Adrenal gland (tissue), 19 donors: ENCODE results near the gene SCAP. TPM values are rescaled to one million over a fixed set of nuclear protein-coding genes. Genes with fewer than 3 reads are reported as not detected.

ENCODE experiments used
- DNase-seq, 7 donors: peaks; one replicate each; pipeline ENCODE4 v3.0.0-alpha.2; 2019 to 2020
- H3K27ac ChIP-seq, 5 donors: fragments of 200-600 bp; sonication (generic) in 4 of 5; 1 replicate in 3 of 5; 2 replicates in 2 of 5; pipeline versions ENCODE4 v1.5.1 to v1.8.0; 2016 to 2020; ENCODE audit warnings: mild to moderate bottlenecking in 1 of 5
- H3K27me3 ChIP-seq: fragments of 200-600 bp; 2 replicates; pipeline ENCODE4 v1.8.0; 2021
- H3K36me3 ChIP-seq, 2 donors: fragments of 200-600 bp; replicated peaks in 1 of 2; 1 replicate in 1 of 2; 2 replicates in 1 of 2; pipeline versions ENCODE4 v1.5.1 to v1.8.0; 2018 to 2022
- H3K4me1 ChIP-seq, 2 donors: fragments of 200-600 bp; replicated peaks in 1 of 2; 1 replicate in 1 of 2; 2 replicates in 1 of 2; pipeline versions ENCODE4 v1.5.1 to v1.8.0; 2018 to 2021
- H3K4me3 ChIP-seq, 4 donors: fragments of 200-600 bp; sonication (generic) in 3 of 4; one replicate each; pipeline ENCODE4 v1.5.1; 2016 to 2018
- H3K9me3 ChIP-seq, 3 donors: fragments of 200-600 bp; sonication (generic) in 1 of 3; replicated peaks in 1 of 3; 1 replicate in 2 of 3; 2 replicates in 1 of 3; pipeline versions ENCODE4 v1.5.1 to v1.8.0; 2016 to 2021
- CTCF ChIP-seq, 6 experiments: fragments of 450-650 bp in 4 of 6; fragments of 200-600 bp in 2 of 6; sonication (generic) in 1 of 6; IDR thresholded peaks; 1 replicate in 5 of 6; 2 replicates in 1 of 6; pipeline versions ENCODE4 v1.5.1 to v1.8.0; 2016 to 2021; ENCODE audit warnings: antibody characterized with exemption in 6 of 6, mild to moderate bottlenecking in 2 of 6, moderate library complexity in 1 of 6
- POLR2A ChIP-seq, 2 donors: fragments of 450-650 bp; IDR thresholded peaks; one replicate each; pipeline ENCODE4 v1.6.1; 2017; ENCODE audit warnings: antibody characterized with exemption in 2 of 2, mild to moderate bottlenecking in 2 of 2, moderate library complexity in 1 of 2
- WGBS, 4 donors: extraction: QIAGEN DNeasy Blood & Tissue Kit in 2 of 4; methylation state at CpG; one replicate each; pipeline versions ENCODE4 v1.1.5 to v1.1.7; 2013 to 2017; 5-methylcytosine and 5-hydroxymethylcytosine counted together
- intact Hi-C, 2 donors: fragments of 100-400 bp; cut with DNase I; formaldehyde crosslinking; loops; one replicate each; pipeline versions ENCODE4 v1.14.1 to v1.15.0; 2022 to 2023
- long read RNA-seq, 10 donors: library from polyadenylated mRNA in 3 of 10; unstranded in 2 of 10; stranded (forward) in 1 of 10; transcript quantifications; one replicate each; pipeline ENCODE4 v2.0.0 and lab custom pipeline, GENCODE V29; 2021 to 2026
- polyA plus RNA-seq, 3 donors: library from polyadenylated mRNA; stranded (reverse); fragments of 200-250 nt in 2 of 3; fragments of 350-450 nt in 1 of 3; fragmentation: Illumina TruSeq in 1 of 3; extraction: RNeasy Lipid Tissue Mini Kit (QIAGEN cat#74804) in 1 of 3; gene quantifications; one replicate each; pipeline ENCODE4 v1.2.3, GENCODE V29; 2013 to 2014
- total RNA-seq, 9 donors: library from RNA; depleted of rRNA in 4 of 9; stranded (reverse); fragments of >200 nt in 4 of 9; fragments of 120-200 nt in 1 of 9; fragmentation: NEBNext Ultra II Directional in 1 of 9; extraction: Animal tissue kit (Norgen Biotek cat#: 25700) in 1 of 9; gene quantifications; one replicate each; pipeline versions ENCODE4 v1.1.0 to v1.2.4, GENCODE V29; 2013 to 2023
- donor health status: healthy with polysubstance abuse.
- donor health status: Bipolar disorder and iron deficiency.
- donor health status: DM: yes; HTN: yes; CAD: no.
- donor health status: DM: no; HTN: no; CAD: no.
- donor health status: DM: no; HTN: no; CAD: no.
- donor health status: DM: yes; HTN: yes; CAD: no.

SCAP gene
- total RNA-seq (100 to 1,000 TPM; 126 to 954 (median 170) TPM), polyA plus RNA-seq (100 to 1,000 TPM; 130 to 560 (median 182) TPM)
- long read RNA-seq, donor 1, full-length matches to known transcripts = 14 of 278 reads
- long read RNA-seq, donor 1, partial matches to known transcripts = 242 of 278 reads
- long read RNA-seq, donor 1, other reads (novel, unspliced or antisense) = 22 of 278 reads
- long read RNA-seq, donor 2, full-length matches to known transcripts = 17 of 231 reads
- long read RNA-seq, donor 2, partial matches to known transcripts = 207 of 231 reads
- long read RNA-seq, donor 2, other reads (novel, unspliced or antisense) = 7 of 231 reads
- long read RNA-seq, donor 3, full-length matches to known transcripts = 15 of 188 reads
- long read RNA-seq, donor 3, partial matches to known transcripts = 173 of 188 reads
- long read RNA-seq, donor 3, other reads (novel, unspliced or antisense) = 0 of 188 reads
- long read RNA-seq, donor 4, partial matches to known transcripts = 19 of 34 reads
- long read RNA-seq, donor 4, other reads (novel, unspliced or antisense) = 15 of 34 reads
- long read RNA-seq, donor 5, full-length matches to known transcripts = 67 of 530 reads
- long read RNA-seq, donor 5, partial matches to known transcripts = 129 of 530 reads
- long read RNA-seq, donor 5, other reads (novel, unspliced or antisense) = 334 of 530 reads
- long read RNA-seq, donor 6, full-length matches to known transcripts = 1 of 17 reads
- long read RNA-seq, donor 6, partial matches to known transcripts = 11 of 17 reads
- long read RNA-seq, donor 6, other reads (novel, unspliced or antisense) = 5 of 17 reads
- long read RNA-seq, donor 7, full-length matches to known transcripts = 19 of 279 reads
- long read RNA-seq, donor 7, partial matches to known transcripts = 247 of 279 reads
- long read RNA-seq, donor 7, other reads (novel, unspliced or antisense) = 13 of 279 reads
- long read RNA-seq, donor 8, full-length matches to known transcripts = 21 of 420 reads
- long read RNA-seq, donor 8, partial matches to known transcripts = 365 of 420 reads
- long read RNA-seq, donor 8, other reads (novel, unspliced or antisense) = 34 of 420 reads
- long read RNA-seq, donor 9, full-length matches to known transcripts = 11 of 127 reads
- long read RNA-seq, donor 9, partial matches to known transcripts = 116 of 127 reads
- long read RNA-seq, donor 9, other reads (novel, unspliced or antisense) = 0 of 127 reads
- long read RNA-seq, donor 10, full-length matches to known transcripts = 8 of 135 reads
- long read RNA-seq, donor 10, partial matches to known transcripts = 117 of 135 reads
- long read RNA-seq, donor 10, other reads (novel, unspliced or antisense) = 10 of 135 reads

GRCh38 chr3:47475570-47476329 lies at the start of gene SCAP:
TSS of gene SCAP (minus strand) at chr3:47475941. CDS start at chr3:47442993, 32,948 bp downstream.
- Histone ChIP-seq H3K4me1 (peaks cover 17 to 40% of the 10 kb centered on the region in 2 donors), H3K36me3 (no peaks in the 10 kb centered on the region), H3K4me3 (peak within 1 kb of the TSS; percentile 39 to 94 (median 84)), H3K27me3 (no peaks in the 10 kb centered on the region), H3K9me3 (no peaks in the 10 kb centered on the region), H3K27ac (peak within 1 kb of the TSS; percentile 68 to 95 (median 74))
- peak; percentile 94 to 97 (median 95) for DNase-seq
- WGBS, 4 donors = 2 to 33% (median 7%) methylated on average over 7 to 88 of the region's 88 CpGs
- TF ChIP-seq POLR2A (IDR thresholded peaks at IDR 0.05) (peak; percentile 40 to 78), CTCF (IDR thresholded peaks at IDR 0.05) (peak; percentile 91 to 98 (median 95))
- intact Hi-C loops = loop anchor here (2.0 to 5.0 kb wide), 2 partner anchors 53 to 55 kb away; no protein-coding TSS in a partner anchor

DNA sequence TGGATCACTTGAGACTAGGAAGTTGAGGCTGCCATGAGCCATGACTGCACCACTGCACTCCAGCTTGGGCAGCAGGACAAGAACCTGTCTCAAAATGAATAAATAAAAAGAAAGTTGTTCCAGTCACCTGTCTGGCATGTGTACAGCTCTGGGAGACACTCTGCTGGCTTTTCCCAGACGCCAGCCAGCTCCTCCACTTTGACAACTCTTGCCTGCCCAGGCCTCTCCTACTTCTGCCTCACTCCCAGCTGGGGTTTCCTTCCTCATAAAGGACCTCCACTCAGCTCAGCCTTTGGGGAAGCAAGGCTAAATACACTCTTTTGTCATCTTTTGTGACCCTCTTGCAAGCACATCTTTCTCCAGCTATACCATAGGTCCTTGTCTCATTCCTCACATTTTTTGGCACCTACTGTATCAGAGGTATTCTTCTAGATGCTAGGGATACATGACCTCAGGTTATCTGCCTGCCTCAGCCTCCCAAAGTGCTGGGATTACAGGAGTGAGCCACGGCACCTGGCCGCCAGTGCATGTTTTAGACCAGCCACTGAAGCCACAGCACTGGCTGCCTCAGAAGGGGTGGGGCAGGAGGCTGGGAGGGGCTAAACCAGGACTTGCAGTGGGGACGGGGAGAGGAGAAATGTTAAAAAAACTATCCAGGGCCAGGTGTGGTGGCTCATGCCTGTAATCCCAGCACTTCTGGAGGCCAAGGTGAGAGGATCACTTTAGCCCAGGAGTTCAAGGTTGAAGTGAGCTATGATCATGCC lies 47.8 kb upstream of the SCAP start:
- Histone ChIP-seq H3K27me3 (no peaks in the 10 kb centered on the region), H3K4me1 (no peaks in the 10 kb centered on the region), H3K9me3 (no peaks in the 10 kb centered on the region), H3K36me3 (no peaks in the 10 kb centered on the region), H3K4me3 (no peak overlapping the region), H3K27ac (no peak overlapping the region)
- no peak for TF ChIP-seq POLR2A (IDR thresholded peaks at IDR 0.05)
- TF ChIP-seq CTCF (IDR thresholded peaks at IDR 0.05) = no peak
- intact Hi-C loops = loop anchor here (2.0 to 10.0 kb wide), 3 partner anchors 141 to 267 kb away; no protein-coding TSS in a partner anchor
- no peak for DNase-seq
- WGBS, 4 donors = 56 to 77% (median 64%) methylated on average over 4 of the region's 4 CpGs
